Astrocyte (in vitro differentiated cells and primary cell): ENCODE results near the gene UGT1A5.

Experiments
- EZH2 ChIP-seq: IDR thresholded peaks from 2 replicates; pipeline ENCODE4 v1.6.1; 2012; ENCODE audit warnings: mild to moderate bottlenecking, low read length, inconsistent platforms; ENCODE audit not compliant: insufficient read depth
- TF ChIP-seq, protein P1 (sequence below): IDR thresholded peaks from 2 replicates; pipeline ENCODE4 v1.5.1; 2011; ENCODE audit warnings: low read depth, mild to moderate bottlenecking, inconsistent platforms, low read length, moderate library complexity; ENCODE audit not compliant: insufficient read depth

GRCh38 chr2:233740870-233741269 is 28.2 kb downstream of the UGT1A5 start:
- TF ChIP-seq, protein P1, sequence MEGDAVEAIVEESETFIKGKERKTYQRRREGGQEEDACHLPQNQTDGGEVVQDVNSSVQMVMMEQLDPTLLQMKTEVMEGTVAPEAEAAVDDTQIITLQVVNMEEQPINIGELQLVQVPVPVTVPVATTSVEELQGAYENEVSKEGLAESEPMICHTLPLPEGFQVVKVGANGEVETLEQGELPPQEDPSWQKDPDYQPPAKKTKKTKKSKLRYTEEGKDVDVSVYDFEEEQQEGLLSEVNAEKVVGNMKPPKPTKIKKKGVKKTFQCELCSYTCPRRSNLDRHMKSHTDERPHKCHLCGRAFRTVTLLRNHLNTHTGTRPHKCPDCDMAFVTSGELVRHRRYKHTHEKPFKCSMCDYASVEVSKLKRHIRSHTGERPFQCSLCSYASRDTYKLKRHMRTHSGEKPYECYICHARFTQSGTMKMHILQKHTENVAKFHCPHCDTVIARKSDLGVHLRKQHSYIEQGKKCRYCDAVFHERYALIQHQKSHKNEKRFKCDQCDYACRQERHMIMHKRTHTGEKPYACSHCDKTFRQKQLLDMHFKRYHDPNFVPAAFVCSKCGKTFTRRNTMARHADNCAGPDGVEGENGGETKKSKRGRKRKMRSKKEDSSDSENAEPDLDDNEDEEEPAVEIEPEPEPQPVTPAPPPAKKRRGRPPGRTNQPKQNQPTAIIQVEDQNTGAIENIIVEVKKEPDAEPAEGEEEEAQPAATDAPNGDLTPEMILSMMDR = no peak
- no peak for TF ChIP-seq EZH2
